RWPE2 (cell line): Measurements from ENCODE around the gene CXCR3.
"Not testable (repeated sequence)": the region's sequence is repeated elsewhere in the genome, so short reads cannot be mapped to it uniquely, and the experiment has no call there.

Source experiments
- ATAC-seq: fragments of 200-7000 bp; cut with Tn5 transposase; 3 replicates; pipeline ENCODE4 v1.9.1; 2021; ENCODE audit warnings: low read depth
- DNase-seq: peaks from one replicate; pipeline ENCODE4 v3.0.0-alpha.2; 2020; ENCODE audit warnings: low spot score
- H3K27ac ChIP-seq: fragments of 450-650 bp; 2 replicates; pipeline ENCODE4 v1.5.1; 2017; ENCODE audit warnings: mild to moderate bottlenecking; ENCODE audit not compliant: poor library complexity, severe bottlenecking
- H3K27me3 ChIP-seq: fragments of 250-450 bp; sonication (Bioruptor Pico); 2 replicates; pipeline ENCODE4 v1.5.1; 2021; ENCODE audit warnings: mild to moderate bottlenecking, moderate library complexity; ENCODE audit not compliant: insufficient read depth, poor library complexity, severe bottlenecking
- H3K36me3 ChIP-seq: fragments of 250-450 bp; sonication (Bioruptor Pico); 2 replicates; pipeline ENCODE4 v1.5.1; 2020; ENCODE audit warnings: low read depth, mild to moderate bottlenecking, moderate library complexity
- H3K4me1 ChIP-seq: fragments of 250-450 bp; sonication (Bioruptor Pico); 2 replicates; pipeline ENCODE4 v1.5.1; 2021; ENCODE audit warnings: mild to moderate bottlenecking, moderate library complexity; ENCODE audit not compliant: insufficient read depth, poor library complexity, severe bottlenecking
- H3K4me3 ChIP-seq: fragments of 250-450 bp; sonication (Bioruptor Pico); 2 replicates; pipeline ENCODE4 v1.5.1; 2021; ENCODE audit warnings: mild to moderate bottlenecking, moderate library complexity; ENCODE audit not compliant: severe bottlenecking
- H3K9me3 ChIP-seq: fragments of 250-450 bp; sonication (Bioruptor Pico); 2 replicates; pipeline ENCODE4 v1.5.1; 2021; ENCODE audit warnings: mild to moderate bottlenecking, moderate library complexity; ENCODE audit not compliant: severe bottlenecking
- TF ChIP-seq, protein P1 (sequence below): fragments of 450-650 bp; IDR thresholded peaks from one replicate; pipeline ENCODE4 v1.5.1; 2017; ENCODE audit warnings: mild to moderate bottlenecking, moderate library complexity; ENCODE audit not compliant: poor library complexity, severe bottlenecking

CXCR3 gene

GRCh38 chrX:71578253-71579135 is 39.8 kb downstream of the CXCR3 start, which contains the start of gene GCNA:
TSS of gene GCNA (plus strand) at chrX:71578437. CDS start at chrX:71580822, 2,385 bp downstream.
- TF ChIP-seq, protein P1, sequence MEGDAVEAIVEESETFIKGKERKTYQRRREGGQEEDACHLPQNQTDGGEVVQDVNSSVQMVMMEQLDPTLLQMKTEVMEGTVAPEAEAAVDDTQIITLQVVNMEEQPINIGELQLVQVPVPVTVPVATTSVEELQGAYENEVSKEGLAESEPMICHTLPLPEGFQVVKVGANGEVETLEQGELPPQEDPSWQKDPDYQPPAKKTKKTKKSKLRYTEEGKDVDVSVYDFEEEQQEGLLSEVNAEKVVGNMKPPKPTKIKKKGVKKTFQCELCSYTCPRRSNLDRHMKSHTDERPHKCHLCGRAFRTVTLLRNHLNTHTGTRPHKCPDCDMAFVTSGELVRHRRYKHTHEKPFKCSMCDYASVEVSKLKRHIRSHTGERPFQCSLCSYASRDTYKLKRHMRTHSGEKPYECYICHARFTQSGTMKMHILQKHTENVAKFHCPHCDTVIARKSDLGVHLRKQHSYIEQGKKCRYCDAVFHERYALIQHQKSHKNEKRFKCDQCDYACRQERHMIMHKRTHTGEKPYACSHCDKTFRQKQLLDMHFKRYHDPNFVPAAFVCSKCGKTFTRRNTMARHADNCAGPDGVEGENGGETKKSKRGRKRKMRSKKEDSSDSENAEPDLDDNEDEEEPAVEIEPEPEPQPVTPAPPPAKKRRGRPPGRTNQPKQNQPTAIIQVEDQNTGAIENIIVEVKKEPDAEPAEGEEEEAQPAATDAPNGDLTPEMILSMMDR, result no peak
- DNase-seq, result no peak
- Histone ChIP-seq H3K36me3 (peaks cover 29% of the 10 kb centered on the region), H3K27ac (no peak within 1 kb of the TSS), H3K4me1 (no peaks in the 10 kb centered on the region), H3K9me3 (no peaks in the 10 kb centered on the region), H3K27me3 (no peaks in the 10 kb centered on the region), H3K4me3 (no peak within 1 kb of the TSS)
- ATAC-seq, result no peak

DNA sequence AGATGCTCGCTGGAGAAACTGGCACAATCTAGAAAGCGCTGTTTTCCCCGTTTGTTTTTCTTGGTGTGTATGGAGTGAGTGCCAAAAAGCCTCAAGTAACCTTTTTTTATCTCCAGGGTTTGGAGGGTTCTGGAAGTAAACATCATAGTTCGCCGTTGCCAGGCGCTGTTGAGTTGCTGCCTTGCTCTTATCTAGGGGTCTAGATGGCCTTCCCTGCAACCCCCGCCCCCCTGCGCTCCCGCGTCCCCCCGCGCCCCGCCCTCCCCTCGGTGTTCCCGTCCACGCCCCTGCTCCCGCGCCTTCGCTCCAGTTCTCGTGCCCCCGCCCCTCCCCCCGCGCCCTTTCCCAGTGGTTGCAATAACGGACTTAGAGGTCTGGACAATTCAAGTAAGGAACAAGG is 40.6 kb downstream of the CXCR3 start:
- H3K4me3 ChIP-seq, result no peak overlapping the region
- H3K9me3 ChIP-seq, result no peaks in the 10 kb centered on the region
- H3K27me3 ChIP-seq, result no peaks in the 10 kb centered on the region
- H3K4me1 ChIP-seq, result no peaks in the 10 kb centered on the region
- ATAC-seq (no peak), DNase-seq (no peak)
- no peak overlapping the region for H3K27ac ChIP-seq
- H3K36me3 ChIP-seq, result peaks cover 37% of the 10 kb centered on the region
- TF ChIP-seq, protein P1, result no peak

GRCh38 chrX:71573590-71573989 is 44.7 kb downstream of the CXCR3 start:
- Histone ChIP-seq H3K27me3 (no peaks in the 10 kb centered on the region), H3K27ac (no peak overlapping the region), H3K36me3 (peaks cover 66% of the 10 kb centered on the region), H3K9me3 (no peaks in the 10 kb centered on the region), H3K4me3 (no peak overlapping the region), H3K4me1 (no peaks in the 10 kb centered on the region)
- ATAC-seq (no peak), DNase-seq (no peak)
- TF ChIP-seq, protein P1, result no peak

DNA sequence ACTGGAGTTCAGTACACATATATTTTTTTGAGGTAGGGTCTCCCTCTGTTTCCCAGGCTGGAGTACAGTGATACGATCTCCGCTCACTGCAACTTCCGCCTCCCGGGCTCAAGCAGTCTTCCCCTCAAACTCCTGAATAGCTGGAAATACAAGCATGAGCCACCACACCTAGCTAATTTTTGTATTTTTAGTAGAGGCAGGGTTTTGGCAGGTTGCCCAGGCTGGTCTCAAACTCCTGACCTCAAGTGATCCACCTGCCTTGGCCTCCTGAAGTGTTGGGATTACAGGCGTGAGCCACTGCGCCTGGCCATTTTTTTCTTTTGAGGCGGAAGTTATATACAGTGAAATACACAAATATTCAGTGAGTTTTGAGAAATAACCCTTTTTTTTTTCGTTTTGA is 46.9 kb downstream of the CXCR3 start:
- ATAC-seq, H3K9me3 ChIP-seq, H3K4me3 ChIP-seq, H3K27ac ChIP-seq, H3K27me3 ChIP-seq, DNase-seq, H3K4me1 ChIP-seq: not testable (repeated sequence)
- peaks cover 83% of the 10 kb centered on the region for H3K36me3 ChIP-seq
